Astrocyte of the hippocampus (primary cell): ENCODE data around the gene SPNS2.

Source experiments
- DNase-seq: peaks from one replicate; pipeline ENCODE4 v3.0.0; 2011; ENCODE audit warnings: low read depth, low spot score

The SPNS2 gene

DNA sequence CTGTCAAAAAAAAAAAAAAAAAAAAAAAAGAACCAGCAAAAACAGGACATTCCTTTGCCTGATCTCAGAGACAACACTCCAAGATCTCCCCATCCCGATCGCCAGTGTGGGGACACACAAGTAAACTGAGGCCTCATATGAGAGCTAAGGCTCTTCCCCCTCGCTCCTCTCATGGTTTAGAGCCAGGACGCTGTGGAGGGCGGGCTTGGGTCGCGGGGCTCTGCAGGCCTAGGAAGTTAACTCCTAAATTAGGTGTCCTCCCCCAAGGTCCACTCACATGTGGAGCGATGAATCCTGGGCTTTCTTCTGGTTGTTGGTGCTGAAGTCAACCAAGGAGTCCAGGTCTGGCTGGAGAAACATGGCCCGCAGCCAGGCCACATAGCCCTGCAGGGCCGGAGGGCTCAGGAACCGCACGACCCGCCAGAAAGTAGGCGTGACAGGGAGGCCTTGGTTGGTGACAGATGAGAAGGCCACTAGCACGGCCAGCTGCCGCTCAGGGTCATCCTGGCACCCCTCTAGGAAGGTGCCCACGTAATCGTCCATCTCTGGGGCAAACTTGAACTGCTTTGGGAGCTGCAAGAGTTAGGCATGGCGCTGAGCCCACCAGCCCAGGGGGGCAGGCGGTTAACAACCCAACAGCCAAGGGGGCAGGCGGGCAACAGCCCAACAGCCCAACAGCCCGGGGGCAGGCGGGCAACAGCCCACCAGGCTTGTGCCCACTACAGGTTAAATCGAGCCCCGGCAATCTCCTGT, 51.3 kb downstream of the SPNS2 start:
- no peak for DNase-seq

GRCh38 chr17:4550534-4551039, 51.9 kb downstream of the SPNS2 start:
- DNase-seq, result no peak

DNA sequence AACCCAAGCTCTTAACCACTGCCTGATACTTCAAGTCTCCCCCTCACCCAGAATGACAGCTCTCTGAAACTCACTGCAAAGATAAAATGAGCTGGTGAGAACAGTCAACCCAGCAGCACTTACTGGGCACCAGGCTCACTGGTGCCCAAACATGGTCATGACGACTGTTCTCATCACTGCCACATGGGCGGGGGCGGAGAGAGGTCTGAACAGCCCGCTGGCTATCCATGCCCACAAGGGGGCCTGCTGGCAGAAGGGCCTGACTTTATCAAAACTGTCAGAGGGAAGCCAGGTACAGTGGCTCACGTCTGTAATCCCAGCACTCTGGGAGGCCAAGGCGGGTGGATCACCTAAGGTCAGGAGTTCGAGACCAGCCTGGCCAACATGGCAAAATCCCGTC, 52.5 kb downstream of the SPNS2 start:
- DNase-seq, result no peak

DNA sequence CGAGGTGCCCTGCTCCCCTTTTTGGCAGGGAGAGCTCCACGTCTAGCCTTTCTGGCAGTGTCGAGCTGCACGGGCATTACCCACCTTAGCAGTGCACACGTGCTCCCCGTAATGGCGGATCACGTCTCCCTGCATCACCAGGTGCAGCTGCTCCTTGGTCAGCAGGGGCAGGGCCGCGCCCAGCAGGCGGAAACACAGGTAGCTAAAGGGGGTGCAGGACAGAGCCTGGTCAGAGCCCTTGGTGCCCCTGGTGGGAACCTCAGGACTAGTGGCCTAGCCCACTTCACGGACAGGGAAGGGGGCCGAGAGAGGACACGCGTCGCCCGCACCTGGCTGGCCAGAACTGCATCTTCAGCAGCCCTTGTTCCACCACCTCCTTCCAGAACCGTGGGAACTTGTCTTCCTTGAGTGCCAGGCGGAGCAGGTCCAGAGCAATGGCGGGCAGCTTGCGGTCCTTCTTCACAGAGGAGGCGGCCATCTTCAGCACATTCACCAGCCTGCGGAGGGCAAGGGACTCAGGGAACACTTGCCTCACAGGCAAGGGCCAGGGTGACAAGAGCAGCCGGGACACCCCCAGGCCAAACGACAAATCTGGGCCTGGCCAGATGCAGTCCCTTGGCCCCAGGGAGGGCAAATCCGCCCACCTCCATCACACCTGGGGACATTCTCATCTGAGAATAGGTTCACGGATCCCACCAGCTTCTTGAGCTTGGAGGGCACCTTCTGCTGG, 53.3 kb downstream of the SPNS2 start:
- no peak for DNase-seq

GRCh38 chr17:4553669-4554068, 55.0 kb downstream of the SPNS2 start:
- DNase-seq, result no peak

DNA sequence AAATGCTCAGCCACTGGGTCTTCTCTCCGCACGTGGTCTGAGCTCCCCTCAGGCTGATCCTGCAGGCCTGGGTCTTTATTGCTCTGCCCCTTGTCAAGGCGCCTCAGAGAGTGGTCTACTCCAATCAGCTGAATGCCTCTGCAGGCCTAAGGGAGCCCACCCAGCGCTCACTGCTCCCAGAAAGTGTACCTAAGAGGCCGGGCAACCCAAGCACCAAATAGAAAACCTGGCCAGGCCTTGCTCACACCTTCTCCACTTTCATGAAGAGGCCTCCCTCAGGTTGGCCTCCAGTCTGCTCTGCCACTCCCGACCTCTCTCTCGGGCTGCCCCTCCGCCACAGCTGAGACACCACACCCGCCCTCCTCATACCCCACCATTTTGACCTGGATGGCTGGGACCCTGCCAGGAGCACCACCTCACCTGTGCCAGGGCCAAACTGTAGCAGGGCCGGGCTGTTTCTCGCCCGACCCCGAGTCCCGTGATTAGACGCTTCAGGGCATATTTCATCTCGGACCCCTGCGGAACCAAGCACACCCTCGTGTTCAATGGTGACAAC, 55.8 kb downstream of the SPNS2 start:
- DNase-seq, result no peak

DNA sequence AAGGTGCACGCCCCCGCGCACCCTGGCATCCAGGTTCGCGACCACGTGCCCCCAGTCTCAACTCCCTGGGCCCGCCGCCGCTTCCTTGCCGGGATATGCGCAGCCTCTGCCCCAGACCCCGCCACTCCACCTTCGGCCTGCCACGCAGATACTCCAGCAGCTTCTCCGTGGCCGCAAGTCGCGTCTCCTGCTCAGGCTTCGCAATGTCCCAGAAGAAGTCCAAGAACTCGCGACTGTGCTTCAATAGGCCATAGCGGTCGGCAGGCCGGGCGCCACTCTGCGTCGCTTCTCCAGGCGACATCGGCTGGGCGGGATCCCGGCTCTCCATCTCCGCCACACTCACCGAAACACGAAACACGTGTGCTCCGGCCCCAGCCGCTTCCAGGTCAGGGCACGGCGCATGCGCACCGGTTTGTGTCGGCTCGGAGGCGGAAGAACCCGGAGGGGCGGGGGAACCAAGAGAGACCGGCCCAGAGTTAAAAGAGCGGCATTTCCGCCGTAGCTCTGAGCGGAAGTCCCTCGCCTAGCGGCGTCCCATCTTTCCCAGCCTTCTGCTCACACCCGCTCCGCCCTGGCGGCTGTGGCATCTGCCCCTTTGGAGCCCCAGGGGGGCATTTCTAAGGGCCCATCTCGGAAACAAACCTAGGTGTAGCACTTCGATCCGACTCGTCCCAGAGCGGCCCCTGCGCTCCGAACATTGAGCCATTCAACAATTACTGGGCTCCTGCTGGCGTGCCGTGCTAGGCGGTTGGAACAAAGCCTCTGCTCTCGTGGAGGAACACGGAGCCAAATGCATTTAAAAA, 56.5 kb downstream of the SPNS2 start, which contains the start of gene MYBBP1A:
Gene MYBBP1A, minus strand, starts transcription at position 388 of the 803 bp plus-strand sequence. Its CDS starts 60 bp downstream, at position 328.
- peak; percentile 98 for DNase-seq

DNA sequence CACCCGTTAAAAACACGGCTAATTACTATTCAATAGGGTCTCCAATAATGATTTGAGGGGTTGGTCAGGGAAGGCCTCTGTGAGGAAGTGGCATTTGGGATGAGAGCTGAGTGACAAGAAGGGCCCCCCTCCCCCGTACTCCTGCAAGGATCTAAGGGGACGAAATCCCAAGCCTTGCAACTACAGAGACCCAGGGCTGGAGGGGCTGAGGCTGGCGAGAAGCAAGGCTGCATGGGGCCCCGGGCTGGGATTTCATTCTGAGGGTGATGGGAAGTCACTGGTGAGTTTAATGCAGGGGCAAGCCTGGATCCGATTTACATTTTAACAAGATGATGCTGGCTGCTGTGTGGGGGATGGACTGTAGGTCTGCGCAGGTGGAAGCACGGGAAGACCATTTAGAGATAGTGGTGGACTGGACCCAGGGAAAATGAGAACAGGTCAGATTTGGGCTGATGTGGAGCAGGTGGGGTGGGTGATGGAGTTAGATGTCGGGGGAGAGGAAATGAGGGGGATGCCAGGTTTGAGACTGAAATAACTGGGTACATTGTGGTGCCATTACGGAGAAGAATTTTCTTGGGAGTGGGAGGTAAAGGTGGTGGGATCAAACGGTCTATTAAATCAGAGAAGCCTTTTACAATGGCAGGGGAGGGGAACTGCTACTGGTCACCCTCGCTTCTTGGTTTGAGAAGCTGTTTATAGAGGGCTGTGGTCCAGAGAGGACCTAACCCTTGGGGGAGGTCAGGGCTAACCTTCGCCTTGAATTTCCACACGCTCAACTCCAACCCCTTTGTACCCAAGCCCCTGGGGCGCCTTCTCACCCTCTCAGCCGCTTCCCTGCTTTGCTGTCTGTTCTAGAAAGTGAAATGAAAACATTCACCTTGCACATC, 57.4 kb downstream of the SPNS2 start:
- no peak for DNase-seq

DNA sequence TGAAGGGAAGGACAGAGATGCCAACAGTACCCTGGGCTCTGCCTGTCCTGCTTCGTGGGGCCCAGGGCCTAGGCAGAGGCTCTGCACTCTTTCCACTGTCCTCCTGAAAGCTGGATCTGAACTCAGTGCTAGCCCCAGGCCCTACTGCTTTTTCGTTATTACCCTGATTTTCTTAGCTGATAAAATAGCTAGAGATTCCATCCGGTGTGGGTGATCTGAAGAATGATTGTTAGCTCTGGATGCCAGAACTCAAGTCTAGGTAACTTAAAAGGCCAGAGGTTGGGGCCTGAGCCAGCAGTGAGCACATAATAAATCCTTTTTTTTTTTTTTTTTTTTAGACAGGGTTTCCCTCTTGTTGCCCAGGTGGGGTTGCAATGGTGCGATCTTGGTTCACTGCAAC, 58.3 kb downstream of the SPNS2 start:
- no peak for DNase-seq

DNA sequence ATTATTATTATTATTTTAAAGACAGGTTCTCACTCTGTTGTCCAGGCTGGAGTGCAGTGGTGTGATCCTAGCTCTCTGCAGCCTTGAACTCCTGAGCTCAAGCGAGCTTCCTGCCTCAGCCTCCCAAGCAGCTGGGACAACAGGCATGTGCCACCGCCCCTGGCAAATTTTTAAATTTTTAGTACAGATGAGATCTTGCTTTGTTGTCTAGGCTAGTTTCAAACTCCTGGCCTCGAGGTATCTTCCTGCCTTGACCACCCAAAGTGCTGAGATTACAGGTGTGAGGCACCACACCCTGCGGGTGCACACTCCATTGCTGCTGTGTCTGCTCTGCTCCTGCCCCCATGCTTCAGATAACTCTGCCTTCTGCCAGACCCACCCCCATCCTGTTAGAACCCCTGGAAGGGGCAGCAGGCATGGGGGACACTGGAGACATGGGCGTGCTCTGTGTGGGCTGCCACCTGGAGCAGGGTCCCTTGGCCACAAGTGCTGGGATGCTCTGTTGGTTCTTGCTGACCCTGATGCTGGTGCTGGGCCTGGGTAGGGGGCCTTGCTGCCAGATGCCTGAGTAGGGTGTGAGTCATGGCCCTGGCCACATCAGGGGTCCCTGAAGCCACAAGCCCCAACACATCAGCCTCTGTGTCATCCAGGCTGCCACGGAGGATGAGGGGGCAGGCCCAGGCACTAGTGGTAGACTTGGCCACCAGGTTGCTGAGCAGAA, 59.1 kb downstream of the SPNS2 start:
- no peak for DNase-seq

GRCh38 chr17:4558347-4558971, 59.8 kb downstream of the SPNS2 start:
- DNase-seq, result no peak

- DNase-seq, result no peak
Observed at GRCh38 chr17:4559139-4559791, 60.6 kb downstream of the SPNS2 start.

GRCh38 chr17:4559966-4560365, 61.3 kb downstream of the SPNS2 start:
- no peak for DNase-seq

DNA sequence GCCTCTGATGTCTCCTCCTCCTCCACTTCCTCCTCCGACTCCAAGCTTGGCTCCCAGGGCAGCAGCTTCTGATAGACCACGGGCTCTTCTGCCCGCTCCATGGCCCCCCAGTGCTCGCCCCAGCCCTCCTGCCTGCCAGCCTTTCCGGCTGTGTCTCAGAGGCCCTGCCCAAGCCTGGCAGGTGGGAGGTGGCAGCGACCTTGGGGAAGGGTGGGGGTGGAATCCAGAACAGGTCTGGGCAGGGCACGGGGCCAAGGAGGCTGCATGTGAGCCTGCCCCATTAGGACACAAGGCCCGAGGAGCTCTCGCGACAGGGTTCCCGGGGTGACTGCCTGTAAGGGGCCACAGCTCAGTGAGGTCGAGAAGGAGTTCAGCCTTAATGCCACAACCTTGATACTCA, 61.7 kb downstream of the SPNS2 start, which contains the start of gene GGT6:
Gene GGT6, minus strand, starts transcription at position 157 of the 400 bp plus-strand sequence. Its CDS starts 56 bp downstream, at position 101.
- DNase-seq, result no peak

DNA sequence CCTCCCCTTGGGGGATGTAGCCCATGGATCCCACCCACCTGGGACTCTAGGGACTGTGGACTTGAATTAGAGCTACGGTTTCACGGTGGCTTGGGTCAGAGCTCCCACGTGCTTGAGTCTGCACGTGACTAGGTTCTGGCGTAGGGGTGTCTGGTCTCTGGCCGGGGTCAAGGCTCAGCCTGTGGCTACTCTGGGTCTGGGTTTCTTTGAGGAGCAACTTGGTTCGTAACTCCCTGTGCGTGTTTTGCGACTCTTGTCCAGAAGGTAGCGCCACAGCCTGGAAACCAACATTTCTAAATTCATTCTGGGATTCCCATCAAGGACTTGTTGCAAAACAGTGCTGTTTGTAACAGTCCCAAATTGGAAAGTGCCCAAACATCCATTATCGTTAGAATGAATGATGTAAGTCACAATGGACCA, 62.2 kb downstream of the SPNS2 start:
- no peak for DNase-seq

GRCh38 chr17:4562015-4562969, 63.6 kb downstream of the SPNS2 start:
- DNase-seq, result peak; percentile 28
